ENCODE data around the gene EMILIN3.

- TF ChIP-seq CTCF (IDR thresholded peaks at IDR 0.05) (no peak), HDAC2 (IDR thresholded peaks at IDR 0.05) (no peak), JUN (IDR thresholded peaks at IDR 0.05) (no peak), POLR2AphosphoS2 (conservative IDR thresholded peaks at IDR 0.05; ENCODE audit: low read length) (no peak), SMC3 (IDR thresholded peaks at IDR 0.05) (no peak), POLR2A (IDR thresholded peaks at IDR 0.05; ENCODE audit: low read length) (no peak), RAD21 (conservative IDR thresholded peaks at IDR 0.05 in 1 of 2, IDR thresholded peaks at IDR 0.05 in 1 of 2) (no peak), GATA3 (IDR thresholded peaks at IDR 0.05; ENCODE audit: borderline replicate concordance) (no peak), EP300 (IDR thresholded peaks at IDR 0.05) (no peak), HMGXB4 (CRISPR knock-in tag; IDR thresholded peaks at IDR 0.05; ENCODE audit: borderline replicate concordance) (no peak), PBX3 (IDR thresholded peaks at IDR 0.05) (no peak), NFE2L2 (conservative IDR thresholded peaks at IDR 0.05; ENCODE audit: low read length) (no peak)
These were observed 14.1 kb upstream of the EMILIN3 start for GRCh38 chr20:41380551-41381193.
